NCI-H2081 treated with DMSO at 0.1 percent for 48 hours (cell line): ENCODE results near the gene SEPHS1.
"Not testable (repeated sequence)": the region's sequence is repeated elsewhere in the genome, so short reads cannot be mapped to it uniquely, and the experiment has no call there.

Experiments used
- DNase-seq: peaks from one replicate; lab custom pipeline; 2025; lab: John Stamatoyannopoulos, UW

SEPHS1 gene

GRCh38 chr10:13348216-13349017, at the start of gene SEPHS1:
TSS of gene SEPHS1 (minus strand) at chr10:13348293. CDS start at chr10:13344950, 3,343 bp downstream.
- no peak for DNase-seq

DNA sequence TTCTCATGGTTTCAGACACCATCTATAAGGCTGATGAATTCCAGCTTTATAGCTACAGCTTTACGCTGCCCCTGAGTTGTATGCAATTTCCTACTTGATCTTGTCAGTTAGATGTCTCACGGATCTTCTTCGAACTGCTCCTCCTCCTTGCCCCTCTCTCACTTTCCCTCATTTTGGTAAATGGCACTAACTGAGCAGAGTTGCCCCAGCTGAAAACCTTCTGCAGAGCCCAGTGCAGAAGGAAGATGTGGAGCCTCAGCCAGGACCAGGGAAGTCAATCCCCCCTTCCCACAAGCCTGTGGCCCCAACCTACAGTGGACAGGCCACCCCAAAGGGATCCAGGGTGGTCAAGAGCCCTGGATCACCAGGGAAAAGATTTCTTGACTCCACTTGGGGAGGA, 49.0 kb upstream of the SEPHS1 start:
- no peak for DNase-seq

- no peak for DNase-seq
Measured at GRCh38 chr10:13396369-13396768, 48.3 kb upstream of the SEPHS1 start.

GRCh38 chr10:13395540-13395939, 47.4 kb upstream of the SEPHS1 start:
- DNase-seq = no peak

- no peak for DNase-seq
Measured at GRCh38 chr10:13393640-13394039, 45.5 kb upstream of the SEPHS1 start.

- no peak for DNase-seq
Measured at GRCh38 chr10:13392701-13393100, 44.6 kb upstream of the SEPHS1 start.

- DNase-seq = no peak
Measured at GRCh38 chr10:13390604-13391522, 42.8 kb upstream of the SEPHS1 start.

- DNase-seq = no peak
Measured at GRCh38 chr10:13388478-13389230, 40.6 kb upstream of the SEPHS1 start.

DNA sequence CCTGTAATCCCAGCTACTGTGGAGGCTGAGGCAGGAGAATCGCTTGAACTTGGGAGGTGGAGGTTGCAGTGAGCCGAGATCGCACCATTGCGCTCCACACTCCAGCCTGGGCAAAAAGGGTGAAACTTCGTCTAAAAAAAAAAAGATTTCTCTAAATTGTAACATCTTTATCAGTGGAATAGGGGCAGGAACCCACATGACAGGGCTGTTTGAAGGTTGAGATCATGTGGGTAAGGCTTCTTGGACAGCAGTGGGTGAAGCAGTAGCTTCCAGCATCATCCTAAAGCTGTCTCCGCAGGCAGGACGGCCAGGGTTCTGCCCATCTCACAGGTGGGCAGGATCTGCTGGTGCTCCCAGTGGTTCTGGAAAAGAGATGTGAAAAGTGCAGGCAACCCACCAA, 37.9 kb upstream of the SEPHS1 start:
- no peak for DNase-seq

- DNase-seq = no peak
Measured at GRCh38 chr10:13383399-13383761, 35.3 kb upstream of the SEPHS1 start.

DNA sequence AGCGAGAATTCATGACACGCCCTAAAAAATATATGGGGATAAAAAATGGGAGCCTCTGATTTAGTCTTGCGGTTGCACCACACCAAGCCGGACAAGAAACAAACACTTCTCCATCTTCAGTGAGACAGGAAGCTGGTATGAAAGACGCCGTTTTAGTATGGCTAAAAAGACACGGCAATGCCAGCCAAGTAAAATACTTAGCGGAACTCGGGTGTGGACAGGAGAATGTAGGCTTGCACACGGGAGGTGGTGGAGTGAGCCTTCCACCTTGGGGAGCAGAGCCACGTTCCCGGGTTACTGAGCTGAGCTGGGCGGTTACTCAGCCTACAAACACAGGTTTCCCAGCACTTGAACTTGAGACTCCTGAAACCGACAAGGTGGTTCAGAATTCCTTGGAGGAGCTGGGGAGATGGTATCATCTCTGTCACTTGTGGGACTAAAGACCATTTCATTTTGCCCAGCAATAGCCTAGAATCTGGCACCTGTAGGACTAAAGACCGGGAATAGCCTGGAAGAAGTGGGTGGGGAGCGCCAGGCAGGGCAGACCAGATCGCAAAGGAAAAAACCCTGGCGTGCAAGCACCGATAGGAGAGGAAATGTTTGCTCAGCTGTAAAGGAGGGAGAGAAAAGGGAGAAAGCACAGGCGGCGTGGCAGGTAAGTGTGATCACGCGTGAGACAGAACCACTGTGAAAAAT, 34.8 kb upstream of the SEPHS1 start:
- no peak for DNase-seq

DNA sequence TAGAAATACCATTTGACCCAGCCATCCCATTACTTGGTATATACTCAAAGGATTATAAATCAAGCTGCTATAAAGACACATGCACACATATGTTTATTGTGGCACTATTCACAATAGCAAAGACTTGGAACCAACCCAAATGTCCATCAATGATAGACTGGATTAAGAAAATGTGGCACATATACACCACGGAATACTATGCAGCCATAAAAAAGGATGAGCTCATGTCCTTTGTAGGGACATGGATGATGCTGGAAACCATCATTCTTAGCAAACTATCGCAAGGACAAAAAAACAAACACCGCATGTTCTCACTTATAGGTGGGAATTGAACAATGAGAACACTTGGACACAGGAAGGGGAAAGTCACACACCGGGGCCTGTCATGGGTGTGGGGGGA, 31.0 kb upstream of the SEPHS1 start:
- not testable (repeated sequence) for DNase-seq

- no peak for DNase-seq
Measured at GRCh38 chr10:13376746-13377145, 28.7 kb upstream of the SEPHS1 start.

DNA sequence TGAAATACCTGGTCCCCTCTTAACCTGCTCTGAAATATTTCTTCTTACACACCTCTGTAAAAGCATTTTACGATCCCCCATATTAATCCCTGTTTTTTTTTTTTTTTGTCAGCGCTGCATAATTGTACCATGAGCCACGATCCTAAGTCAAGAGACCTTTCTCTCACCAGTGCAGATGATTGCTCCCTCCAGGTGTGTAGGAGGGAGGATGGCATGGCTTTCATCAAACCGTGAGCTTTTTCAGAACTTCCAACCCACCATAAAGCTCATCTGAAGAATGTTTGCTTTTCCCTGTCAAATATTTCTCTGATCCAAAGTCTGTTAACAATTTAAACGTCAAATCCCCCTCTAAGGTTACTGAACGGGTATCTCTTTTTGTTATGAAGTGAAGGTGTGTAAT, 28.2 kb upstream of the SEPHS1 start:
- no peak for DNase-seq

- DNase-seq = no peak
Measured at GRCh38 chr10:13375791-13376190, 27.7 kb upstream of the SEPHS1 start.

DNA sequence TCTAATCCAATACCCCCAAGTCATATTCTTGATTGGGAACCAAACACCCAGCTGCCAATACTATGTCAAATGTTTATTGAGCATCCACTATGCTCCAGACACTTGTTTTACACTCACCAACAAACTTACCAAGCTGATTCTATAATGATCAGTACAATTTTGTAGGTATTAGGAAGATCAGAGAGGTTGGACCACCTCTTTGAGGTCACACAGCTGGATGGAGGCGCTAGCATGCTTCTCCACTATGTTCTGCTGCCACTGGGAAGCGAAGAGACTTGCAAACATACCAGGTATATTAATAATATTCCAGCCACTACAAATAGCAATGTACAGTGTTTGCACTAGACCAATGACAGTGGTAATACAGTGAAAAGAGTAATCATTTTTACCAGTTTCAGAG, 25.6 kb upstream of the SEPHS1 start:
- DNase-seq = no peak

DNA sequence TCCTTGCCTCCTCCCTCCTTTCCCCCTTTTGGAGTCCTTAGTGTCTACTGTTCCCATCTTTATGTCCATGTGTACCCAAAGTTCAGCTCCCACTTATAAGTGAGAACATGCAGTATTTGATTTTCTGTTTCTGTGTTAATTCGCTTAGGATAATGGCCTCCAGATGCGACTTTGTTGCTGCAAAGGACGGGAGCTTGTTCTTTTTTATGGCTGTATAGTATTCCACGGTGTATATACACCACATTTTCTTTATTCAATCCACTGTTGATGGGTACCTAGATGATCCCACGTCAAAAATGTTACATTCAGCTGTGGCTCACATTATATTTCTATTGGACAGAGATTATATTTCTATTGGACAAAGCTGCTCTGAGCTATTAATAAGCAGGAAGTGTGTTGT, 24.4 kb upstream of the SEPHS1 start:
- no peak for DNase-seq

DNA sequence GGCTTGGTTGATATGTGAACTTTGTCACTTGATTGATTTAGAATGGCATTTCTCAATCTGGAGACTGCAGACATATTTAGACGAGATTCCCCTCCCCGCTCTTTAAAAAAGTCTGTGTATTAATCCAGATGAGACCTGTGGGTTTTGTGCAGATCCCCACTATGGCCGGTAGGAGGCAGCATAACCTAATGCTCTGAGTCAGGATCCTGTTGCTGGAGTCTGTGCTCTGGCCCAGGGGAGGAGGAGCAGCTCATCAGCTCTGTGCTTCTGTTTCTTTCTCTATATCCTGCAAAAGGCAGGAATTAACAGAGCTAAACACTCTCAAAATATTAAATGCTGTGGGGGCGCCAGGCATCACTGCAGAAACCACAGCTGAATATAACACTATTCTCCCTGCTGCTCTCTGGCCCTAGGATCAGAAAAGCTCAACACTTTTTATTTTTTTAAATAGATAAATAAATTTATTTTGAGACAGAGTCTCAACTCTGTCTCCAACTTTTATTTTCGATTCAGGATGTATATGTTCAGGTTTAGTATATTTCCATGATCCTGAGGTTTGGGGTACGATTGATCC, 23.9 kb upstream of the SEPHS1 start:
- no peak for DNase-seq

DNA sequence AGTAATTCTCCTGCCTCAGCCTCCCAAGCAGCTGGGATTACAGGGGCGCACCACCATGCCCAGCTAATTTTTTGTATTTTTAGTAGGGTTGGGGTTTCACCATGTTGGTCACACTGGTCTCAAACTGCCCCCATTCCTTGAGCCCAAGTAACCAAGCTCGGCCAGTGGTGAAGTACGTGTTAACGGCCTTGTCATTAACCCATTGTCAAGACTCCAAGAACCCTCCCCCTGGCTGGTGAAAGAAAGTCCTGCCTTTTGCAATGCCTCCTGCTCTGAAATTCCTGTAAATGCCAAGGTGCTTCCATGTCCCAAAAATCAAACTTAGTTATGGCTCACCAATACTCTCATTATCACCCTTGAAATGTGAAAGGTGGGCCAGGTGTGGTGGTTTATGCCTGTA, 18.8 kb upstream of the SEPHS1 start:
- DNase-seq = no peak

- no peak for DNase-seq
Measured at GRCh38 chr10:13365831-13366230, 17.7 kb upstream of the SEPHS1 start.

DNA sequence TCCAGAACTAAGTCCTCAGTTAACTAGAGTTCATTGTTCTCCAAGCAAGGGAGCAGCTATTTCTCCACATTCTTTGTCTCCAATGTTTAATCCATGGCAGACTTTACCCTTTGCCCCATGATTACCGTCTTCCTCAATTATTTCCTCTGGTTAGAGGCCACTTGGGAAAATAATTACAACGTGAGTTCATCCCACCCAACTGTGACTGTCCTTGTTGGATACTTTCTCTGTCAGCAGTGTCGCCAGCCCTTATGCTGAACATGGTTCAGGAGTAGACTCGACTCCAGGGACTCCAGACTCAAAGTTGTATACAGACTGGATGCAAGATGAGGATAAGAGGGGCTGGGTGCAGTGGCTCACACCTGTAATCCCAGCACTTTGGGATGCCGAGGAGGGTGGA, 17.1 kb upstream of the SEPHS1 start:
- DNase-seq = no peak

- no peak for DNase-seq
Measured at GRCh38 chr10:13360587-13360986, 12.5 kb upstream of the SEPHS1 start.
